HG03280 (cell line): Measurements from ENCODE around the gene CAMTA1.

ENCODE experiments used
- ATAC-seq: cut with Tn5 transposase; IDR thresholded peaks from one replicate; pipeline ENCODE4 v1.9.1; 2021; ENCODE audit warnings: mild to moderate bottlenecking, moderate library complexity; ENCODE audit not compliant: unreplicated experiment

Gene CAMTA1

DNA sequence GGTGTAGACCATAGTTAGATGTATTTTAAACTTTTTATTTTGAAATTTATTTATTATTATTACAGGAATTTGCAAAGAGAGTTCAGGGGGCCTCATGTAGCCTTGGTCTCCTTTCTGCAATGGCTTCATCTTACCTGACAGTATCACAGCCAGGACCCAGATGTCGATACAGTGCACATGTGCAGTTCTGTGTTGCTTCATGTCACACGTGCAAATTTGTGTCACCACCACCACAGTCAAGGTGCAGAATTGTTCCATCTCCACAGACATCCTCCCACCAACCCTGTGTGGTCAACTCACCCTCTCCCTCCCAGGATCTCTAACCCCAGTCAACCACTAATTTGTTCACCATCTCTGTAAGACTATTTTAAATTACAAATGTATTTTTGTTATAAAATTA is 184.5 kb downstream of the CAMTA1 start:
- no peak for ATAC-seq

DNA sequence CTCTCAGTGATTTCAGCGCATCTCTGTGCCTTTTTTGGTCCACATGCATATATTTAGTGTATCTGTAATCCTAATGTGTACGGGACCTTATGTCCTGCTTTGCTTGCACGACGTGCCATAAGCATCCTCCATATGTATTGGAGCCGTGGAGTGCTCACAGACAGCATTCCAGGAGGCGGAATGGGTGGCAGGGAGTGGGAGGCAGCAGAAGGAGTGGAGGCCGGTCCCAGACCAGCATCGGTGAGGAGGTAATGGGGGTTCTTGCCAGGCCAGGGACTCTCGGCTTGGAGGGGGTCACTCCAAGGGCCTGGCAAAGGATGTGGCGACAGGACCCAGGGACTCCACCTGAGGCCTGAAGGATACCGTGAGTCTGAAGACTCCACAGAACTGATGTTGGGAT is 185.0 kb downstream of the CAMTA1 start:
- ATAC-seq: no peak

DNA sequence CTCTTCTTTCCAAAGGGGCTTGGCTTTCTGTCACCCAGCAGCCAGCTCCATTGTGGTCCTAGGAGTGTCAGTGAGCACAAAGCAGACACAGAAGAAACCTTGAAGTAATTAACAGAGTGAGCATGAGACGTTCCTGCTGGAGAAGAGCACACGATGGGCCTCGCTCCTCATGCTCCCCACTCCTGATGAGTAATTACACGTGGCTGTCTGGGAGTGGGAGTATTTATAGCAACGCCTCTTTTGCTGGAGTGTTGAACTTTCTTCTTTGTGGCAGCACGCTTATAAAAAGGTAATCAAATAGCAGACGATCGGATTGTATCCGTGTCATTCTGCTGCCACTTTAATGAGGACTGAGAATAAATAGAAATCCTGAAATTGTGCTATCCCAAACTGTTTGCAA is 185.8 kb downstream of the CAMTA1 start:
- no peak for ATAC-seq

DNA sequence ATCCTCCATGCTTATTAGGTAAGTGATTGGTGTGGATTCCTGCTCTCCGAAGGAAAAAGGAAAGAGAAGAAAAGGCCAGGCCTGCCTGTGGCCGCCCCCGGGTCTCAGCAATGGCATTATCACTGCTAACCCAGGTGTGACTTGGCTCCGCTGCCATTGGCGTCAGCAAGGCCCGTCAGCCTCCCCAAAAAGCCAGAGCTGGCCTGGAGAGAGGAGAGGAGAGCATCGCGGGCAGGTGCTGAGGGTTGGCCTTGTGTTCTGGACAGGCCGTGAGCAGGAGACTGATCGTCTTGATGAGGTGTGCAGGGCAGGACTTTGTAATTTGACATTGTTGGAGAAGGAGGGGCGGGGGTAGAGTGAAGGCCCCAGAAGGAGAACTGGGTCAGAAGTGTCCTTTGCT is 186.4 kb downstream of the CAMTA1 start:
- no peak for ATAC-seq

DNA sequence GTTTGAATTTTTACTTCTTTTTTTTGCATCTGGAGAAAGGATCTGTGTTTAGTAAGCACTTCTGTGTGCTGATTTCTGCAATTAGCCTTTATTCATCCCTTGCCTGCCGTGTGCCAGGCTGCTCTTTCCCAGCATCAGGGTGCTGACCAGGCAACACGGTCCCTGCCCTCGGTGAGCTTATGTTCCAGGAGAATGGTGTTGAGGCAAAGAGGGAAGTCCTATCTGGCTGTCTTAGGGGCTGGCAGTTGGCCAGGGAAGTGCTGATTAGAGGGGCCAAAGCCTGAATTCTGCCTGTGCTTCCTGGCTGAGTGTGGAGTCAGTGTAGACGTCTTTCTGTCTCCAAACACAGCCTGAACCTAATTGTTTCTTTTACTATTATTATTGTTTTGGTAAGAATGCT is 187.1 kb downstream of the CAMTA1 start:
- ATAC-seq: no peak

DNA sequence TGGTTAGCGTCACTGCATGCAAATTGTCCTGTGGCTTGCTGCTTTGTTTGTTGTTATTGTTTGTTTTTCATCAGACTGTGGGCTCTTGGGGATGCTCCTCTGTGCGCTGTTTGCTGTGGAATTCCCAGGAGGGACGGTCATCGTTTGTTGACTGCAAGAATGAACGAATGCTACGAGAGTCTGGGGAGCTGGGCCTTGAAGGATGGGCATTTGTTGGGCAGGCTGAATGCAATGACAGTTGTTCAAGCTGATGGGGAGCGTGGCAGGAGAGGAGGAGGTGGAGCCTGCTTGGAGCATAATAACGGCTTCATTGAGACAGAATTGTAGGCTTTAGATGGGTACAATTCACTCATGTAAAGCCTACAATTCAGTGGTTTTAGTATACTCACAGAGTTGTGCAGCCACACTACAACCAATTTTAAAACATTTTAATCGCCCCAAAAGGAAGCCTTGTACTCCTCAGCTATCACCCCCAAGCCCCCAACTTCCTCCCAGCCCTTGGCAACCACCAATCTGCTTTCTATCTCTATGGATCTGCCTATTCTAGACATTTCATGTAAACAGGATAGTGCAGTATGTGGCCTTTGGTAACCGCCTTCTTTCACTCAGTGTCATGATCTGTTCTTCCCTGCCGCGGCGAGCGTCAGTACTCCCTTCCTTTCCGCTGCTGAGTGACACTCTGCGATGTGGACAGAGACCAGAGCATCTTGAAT is 190.2 kb downstream of the CAMTA1 start:
- no peak for ATAC-seq

DNA sequence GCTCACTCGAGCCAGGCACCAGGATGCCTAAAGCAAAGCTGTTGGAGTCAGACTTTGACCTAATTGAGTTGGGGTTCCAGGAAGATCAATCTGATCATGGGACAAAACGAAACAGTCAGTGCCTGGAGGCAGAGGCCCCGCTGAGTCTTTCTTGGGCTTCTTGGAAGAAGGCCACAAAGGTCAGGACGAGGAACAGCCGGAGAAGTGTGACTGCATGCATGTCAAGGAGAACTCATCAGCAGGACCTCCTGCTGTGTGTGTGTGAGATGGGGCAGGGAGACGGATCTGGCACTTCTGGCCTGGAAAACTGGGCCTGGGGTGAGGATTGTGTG is 190.8 kb downstream of the CAMTA1 start:
- no peak for ATAC-seq

DNA sequence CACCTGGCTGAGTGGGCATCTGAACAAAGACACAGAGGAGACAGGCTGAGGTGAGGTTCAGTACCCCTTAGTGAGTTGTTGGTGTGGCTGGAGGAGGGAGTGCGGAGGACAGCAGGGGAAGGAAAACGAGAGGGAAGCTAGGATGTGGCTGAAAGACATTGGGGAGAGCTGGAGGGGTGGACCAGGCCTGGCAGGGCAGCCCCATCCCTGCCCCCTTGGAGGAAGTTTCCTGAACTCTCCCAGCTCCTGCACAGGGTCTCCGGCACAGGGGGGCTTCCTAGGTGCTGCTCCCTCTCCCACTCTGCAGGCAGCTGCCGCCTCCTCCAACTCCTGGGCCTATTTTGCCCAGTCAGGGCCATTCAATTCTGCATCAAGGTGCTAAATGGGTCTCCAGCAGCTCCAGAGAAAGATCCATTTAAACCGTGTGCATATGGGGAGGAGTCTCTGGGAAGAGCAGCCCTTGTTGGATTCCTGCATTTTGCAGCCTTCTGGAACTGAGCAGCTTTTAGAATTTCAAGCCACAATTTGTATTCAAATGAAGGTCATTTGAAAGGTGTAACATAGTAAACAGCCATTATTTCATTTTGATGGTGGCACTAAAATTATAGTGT is 193.9 kb downstream of the CAMTA1 start:
- ATAC-seq: no peak

DNA sequence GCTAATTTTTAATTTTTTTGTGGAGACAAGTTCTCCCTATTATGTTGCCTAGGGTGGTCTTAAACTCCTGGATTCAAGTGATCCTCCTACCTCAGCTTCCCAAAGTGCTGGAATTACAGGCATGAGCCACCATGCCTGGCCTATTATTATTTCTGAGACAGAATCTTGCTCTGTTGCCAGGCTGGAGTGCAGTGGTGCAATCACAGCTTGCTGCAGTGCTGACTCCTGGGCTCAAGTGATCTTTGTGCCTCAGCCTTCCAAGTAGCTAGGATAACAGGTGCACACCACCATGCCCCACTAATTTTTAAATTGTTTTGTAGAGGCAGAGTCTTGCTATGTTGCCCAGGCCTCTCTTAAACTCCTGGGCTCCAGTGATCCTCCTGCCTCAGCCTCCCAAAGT is 196.3 kb downstream of the CAMTA1 start:
- ATAC-seq: no peak

DNA sequence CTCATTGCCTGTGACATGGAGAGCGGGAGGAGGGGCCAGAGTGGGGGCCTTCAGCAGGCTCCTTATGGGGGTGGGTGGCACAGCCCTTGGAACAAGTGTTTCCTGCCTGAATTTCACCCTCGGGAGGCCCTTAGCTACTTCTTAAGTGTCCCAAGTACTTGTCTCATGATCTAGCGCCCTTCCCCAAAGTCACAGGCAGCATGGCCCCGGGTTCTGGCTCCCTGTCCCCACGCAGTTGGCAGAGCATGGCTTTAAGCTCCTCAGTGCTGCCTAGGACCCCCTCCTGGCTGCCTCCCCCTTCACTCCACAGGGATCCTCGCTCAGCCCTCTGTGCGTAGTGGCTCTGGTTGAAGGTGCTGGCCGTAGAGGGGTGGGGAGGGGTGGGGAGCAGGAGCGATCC is 197.2 kb downstream of the CAMTA1 start:
- no peak for ATAC-seq

DNA sequence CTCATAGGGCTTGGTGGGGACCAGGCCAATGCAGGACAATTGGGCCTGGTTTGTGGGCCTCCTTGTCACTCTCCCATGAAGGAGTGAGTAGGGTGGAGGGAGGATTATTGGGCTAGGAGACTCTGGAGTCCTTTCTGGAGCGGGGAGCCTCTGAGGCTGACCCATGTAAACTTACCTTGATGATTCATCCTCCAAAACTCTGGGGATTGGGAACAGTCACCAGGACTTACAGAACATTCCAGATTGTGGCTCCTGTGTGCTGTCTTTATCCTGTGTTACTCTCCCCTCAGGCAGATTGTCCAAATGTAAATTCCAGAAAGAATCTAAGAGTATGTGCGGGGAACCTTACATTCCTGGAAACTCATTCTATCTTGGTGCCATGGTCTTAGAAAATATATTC is 197.6 kb downstream of the CAMTA1 start:
- no peak for ATAC-seq

DNA sequence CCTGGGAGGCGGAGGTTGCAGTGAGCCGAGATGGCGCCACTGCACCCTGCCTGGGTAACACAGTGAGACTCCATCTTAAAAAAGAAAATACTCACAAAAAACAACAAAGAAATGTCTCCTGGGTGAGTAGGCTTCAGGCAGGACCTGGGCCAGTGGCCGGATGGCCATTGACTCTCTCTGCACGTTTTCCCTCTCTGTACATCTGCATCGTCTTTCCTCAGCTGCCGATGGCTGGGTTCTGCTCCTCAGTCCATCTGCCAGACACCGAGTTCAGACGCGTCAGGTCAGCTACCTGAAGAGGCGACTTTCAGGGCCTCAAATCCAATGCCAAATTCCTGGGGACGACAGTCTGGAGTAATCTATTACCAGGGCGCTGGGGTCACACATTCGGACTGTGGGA is 199.3 kb downstream of the CAMTA1 start:
- ATAC-seq: no peak

DNA sequence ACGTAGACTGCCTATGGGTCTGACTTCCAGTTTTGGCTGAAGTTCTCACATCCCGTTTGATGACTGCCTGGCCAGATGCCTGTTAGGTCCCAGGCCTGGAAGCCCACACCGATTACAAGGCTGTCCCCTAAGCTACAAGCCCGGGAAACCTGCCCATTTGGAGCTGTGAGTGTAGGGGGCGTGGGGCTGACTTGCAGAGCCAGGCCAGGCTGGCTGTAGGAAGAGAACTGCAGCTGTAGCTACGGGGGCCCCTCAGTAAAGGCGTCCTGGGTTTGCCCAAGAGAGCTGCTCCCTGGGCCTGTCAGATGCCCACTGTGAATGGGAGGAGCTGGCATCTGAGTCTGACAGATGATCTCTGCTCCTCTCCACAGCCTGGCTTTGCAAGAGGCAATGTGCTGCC is 199.7 kb downstream of the CAMTA1 start:
- no peak for ATAC-seq

DNA sequence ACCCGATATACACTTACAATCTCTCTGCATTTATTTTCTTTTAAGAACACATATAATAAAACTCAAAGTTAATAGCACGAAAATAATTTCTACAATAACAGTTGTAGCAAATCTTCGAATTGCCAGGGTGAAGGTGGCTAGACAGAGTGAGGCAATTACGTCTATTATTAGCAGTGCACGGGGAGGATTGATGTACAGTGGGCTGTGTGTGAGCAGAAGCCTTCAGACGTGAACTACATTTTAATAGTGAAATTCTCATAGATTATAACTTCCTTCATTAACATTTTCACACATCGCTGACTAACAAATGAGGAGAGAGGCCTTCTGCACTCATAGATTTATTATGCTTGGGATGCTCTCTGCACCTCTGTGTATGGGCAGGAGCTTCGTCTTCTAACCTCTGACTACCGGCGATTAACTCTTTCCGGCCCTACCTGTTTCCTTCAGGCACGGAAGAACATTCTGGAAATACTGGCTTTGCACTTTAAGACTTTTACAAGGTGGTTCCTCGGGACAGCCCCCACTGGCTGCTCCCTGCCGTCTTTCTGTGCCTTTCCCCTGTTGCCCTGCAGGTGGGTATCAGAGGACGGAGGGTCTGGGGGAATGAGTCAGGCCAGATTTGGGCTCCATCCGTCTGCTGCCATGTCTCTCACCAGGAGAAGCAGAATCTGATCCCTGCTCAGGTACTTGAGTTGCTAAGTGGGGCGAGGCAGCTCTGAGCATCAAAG is 200.5 kb downstream of the CAMTA1 start:
- ATAC-seq: no peak

DNA sequence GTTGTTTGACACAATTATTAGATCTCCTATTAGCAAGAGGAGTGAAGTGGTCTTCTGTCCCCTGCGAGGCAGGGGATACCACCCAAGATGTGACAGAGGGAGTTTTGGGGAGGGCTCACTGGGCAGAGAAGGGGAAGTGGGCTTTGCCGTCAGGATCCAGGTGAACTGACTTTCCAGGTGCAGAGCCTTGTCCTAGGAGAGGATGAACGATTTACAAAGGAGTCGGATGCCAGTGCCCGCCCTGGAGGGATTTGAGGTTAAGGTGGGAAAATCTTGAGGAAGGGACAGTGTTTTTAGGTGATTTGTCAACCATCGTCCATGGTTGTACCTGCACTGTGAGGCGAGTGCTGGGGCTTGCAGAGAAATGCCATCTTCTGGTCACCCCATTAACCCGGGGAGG is 201.0 kb downstream of the CAMTA1 start:
- ATAC-seq: no peak

DNA sequence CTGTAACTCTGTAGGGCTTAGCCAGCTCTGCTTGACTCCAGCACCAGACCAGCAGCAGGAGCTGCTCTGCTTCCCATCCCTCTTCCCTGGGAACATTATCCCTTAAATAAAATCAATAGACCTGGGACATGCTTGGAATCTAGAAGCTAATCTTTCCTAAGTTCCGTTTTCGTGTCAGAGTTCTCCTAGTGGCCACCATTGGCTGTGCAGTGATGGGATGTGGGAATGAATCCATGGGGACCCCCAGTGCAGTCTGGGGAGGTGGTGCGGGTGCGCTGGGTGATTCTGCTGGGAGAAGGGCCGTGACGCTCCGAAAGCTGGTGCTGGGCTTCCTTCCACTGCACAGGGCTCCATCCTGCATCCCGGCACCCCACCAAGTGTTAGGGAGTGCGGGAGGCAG is 202.7 kb downstream of the CAMTA1 start:
- no peak for ATAC-seq

DNA sequence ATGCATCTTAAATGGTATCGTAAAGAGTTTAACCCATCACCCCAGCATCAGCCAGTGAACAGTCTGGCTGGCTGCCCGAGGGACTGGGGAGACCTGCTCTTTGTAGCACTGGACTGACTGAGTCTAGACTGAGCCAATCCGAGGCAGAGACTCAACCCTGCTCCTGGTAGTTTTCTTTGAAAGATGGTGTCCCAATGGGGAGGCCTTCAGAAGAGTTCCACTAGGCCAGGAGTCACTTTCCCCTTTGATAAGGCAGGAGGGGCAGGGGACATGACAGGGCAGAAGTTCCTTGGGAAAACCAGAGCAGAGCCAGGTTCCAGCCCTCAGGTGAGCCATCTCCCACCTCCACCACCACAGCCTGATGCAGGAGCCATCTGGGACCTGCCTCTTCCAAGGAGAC is 203.5 kb downstream of the CAMTA1 start:
- ATAC-seq: no peak

DNA sequence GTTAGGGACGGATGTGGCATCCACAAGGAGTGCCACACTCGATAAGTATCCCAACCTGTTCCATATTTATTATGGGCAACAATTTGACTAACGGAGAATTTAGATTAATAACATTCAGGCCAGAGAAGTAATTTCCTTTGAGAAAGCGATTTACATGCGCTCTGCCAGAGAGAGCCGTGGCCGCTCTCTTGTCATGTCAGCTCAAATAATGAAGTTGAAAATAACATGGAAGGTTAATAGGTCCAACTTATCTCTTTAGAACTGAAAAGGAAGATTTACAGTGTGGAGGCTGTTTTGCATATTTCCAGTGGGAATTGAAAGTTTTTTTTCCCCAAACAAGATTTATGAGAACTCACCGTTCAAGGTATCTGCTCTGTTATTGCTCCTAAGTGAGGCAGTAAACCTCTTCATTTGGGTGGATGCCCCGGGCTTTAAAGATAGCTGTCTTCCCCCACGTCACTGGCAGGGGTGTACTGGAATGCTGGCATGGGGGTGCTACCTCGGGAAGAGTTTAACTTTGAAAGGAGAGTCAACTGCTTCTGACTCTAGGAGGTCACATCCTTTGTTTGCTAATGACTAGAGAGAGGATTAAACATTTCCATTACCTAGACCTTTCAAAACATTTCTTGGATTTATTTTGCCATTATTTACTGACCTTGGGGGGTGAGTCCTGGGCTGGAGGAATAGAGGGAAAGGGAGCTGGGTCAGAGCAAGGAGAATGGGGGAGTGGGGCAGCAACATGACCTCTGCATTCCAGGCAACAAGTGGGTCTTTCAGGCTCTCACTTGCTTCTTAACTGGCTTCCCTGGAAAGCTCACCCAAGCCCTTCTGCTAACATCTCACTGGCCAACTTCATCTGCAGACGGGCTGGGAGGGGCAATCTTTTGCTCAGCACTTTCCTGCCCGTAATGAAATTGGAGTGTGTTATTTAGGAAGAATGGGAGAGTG is 204.2 kb downstream of the CAMTA1 start:
- ATAC-seq: no peak

DNA sequence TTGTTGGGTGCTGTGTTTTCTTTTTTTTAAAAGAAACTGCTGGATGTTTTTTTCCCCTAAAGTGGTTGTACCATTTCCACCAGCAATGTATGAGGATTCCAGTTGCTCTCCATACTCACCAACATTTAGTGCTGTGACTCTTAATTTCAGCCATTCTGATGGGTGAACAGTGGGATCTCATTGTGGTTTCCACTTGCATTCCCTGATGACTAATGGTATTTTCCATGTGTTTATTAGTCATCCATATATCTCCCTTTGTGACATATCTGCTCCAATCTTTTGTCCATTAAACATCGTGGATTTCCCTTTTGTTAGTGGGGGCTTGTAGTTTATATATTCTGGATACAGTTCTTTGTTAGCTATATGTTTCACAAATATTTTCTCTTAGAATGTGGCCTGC is 206.0 kb downstream of the CAMTA1 start:
- ATAC-seq: no peak

DNA sequence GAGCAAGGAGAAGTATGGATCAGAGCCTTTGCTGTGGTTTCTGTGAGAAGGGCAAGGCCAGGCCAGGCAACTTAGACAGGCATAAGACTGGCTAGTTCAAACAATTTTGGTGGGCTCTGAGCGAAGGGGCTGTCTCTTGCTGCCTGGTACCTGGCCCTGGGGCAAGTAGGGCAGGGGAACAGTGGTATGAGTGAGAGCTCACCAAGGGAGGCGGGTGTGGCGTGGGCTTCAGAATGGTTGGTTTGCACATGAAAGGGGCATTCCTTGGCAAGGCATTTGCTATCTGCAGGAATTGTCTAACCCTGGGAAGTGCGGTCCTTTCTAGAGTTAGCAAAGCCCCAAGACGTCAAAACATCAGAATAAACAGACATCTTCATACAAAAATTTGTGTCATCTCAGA is 210.5 kb downstream of the CAMTA1 start:
- ATAC-seq: no peak

DNA sequence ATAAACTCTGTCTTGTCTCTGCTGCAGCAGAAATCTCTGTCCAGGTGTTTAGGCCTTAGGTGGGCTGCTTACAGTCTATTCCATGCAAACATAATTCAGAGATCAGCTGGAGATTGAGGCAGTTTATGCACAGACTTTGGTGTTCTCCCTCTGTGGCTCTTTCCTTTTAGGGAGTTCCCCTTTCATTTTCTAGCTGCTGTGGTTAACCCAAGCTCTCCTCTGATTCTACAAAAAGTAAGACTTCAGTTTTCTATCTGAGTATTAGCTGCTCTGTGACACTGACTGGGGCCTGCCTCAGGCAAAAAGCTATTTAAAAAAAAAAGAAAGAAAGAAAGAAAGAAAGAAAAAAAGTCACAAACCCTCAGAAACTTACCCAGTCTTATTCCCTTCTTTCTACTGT is 211.1 kb downstream of the CAMTA1 start:
- no peak for ATAC-seq
